ENCODE data around the gene QKI. TPM values are rescaled to one million over a fixed set of nuclear protein-coding genes. Genes with fewer than 3 reads are reported as not detected.

QKI gene
- total RNA-seq, 1 experiment from 2014 or later = 176 TPM

GRCh38 chr6:163489584-163489983 lies 75.1 kb downstream of the QKI start:
- Histone ChIP-seq H4K20me1 (ENCODE audit: control insufficient read depth, insufficient read depth, insufficient read length) (no peaks in the 10 kb centered on the region), H3K4me2 (ENCODE audit: insufficient read depth, insufficient read length, low read length) (no peak overlapping the region), H3K14ac (ENCODE audit: insufficient read depth, low read length) (no peak overlapping the region), H3K79me1 (ENCODE audit: insufficient read depth, low read depth, low read length, poor library complexity, severe bottlenecking) (peaks cover 3% of the 10 kb centered on the region), H3K79me2 (ENCODE audit: insufficient read depth, low read length) (peaks cover 25% of the 10 kb centered on the region; the same call in 1 of the 2 replicates), H3K27ac (ENCODE audit: insufficient read length, low read depth, low read length) (no peak overlapping the region), H3K23me2 (ENCODE audit: insufficient read length, low read depth, low read length, poor library complexity, severe bottlenecking) (no peaks in the 10 kb centered on the region), H2BK12ac (ENCODE audit: insufficient read length, low read depth, low read length) (no peak overlapping the region), H3K56ac (ENCODE audit: insufficient read length, low read depth, low read length) (no peak overlapping the region), H2BK5ac (ENCODE audit: insufficient read length, low read length) (no peak overlapping the region), H2AK5ac (ENCODE audit: insufficient read length, low read length) (no peak overlapping the region), H4K8ac (replicated peaks; ENCODE audit: insufficient read length, low read depth, low read length) (no peak overlapping the region), H3K4ac (ENCODE audit: low read depth, low read length) (no peak overlapping the region), H2BK15ac (ENCODE audit: low read depth, low read length) (no peak overlapping the region), H4K5ac (ENCODE audit: insufficient read length, low read depth, low read length) (no peak overlapping the region), H3K18ac (ENCODE audit: insufficient read length, low read depth, low read length) (no peak overlapping the region), H2BK120ac (ENCODE audit: low read depth, low read length, poor library complexity, severe bottlenecking) (no peak overlapping the region), H3K23ac (ENCODE audit: insufficient read length, low read depth, low read length) (no peak overlapping the region), H3K9me3 (ENCODE audit: control insufficient read depth, low read depth, low read length) (no peaks in the 10 kb centered on the region), H4K91ac (ENCODE audit: insufficient read length, low read depth, low read length) (no peak overlapping the region), H2AFZ (ENCODE audit: low read length) (no peak overlapping the region), H3K9ac (ENCODE audit: extremely low read depth, insufficient read length, low read length) (no peak overlapping the region), H3K4me1 (ENCODE audit: insufficient read depth, low read length) (peaks cover 2% of the 10 kb centered on the region; the same call in 1 of the 2 replicates), H3K27me3 (ENCODE audit: insufficient read depth, low read length) (no peaks in the 10 kb centered on the region), H2BK20ac (ENCODE audit: low read depth, low read length, poor library complexity, severe bottlenecking) (no peak overlapping the region), H3T11ph (ENCODE audit: low read length) (no peak overlapping the region)
- H3K4me3 Mint-ChIP-seq = no peak overlapping the region
- no peak overlapping the region for H3K27ac Mint-ChIP-seq
- peaks cover 34 to 47% of the 10 kb centered on the region in 2 experiments for H3K4me1 Mint-ChIP-seq
- TF ChIP-seq CTCF (conservative IDR thresholded peaks at IDR 0.05) = no peak
- no peaks in the 10 kb centered on the region for H3K9me3 Mint-ChIP-seq
- WGBS (ENCODE audit: extremely low coverage, insufficient read length, low lambda C conversion rate) = no CpG with 5 or more reads among the region's 1 CpG
- no peak for DNase-seq
- no peaks in the 10 kb centered on the region for H3K27me3 Mint-ChIP-seq (ENCODE audit: low read depth)
- H3K36me3 Mint-ChIP-seq (ENCODE audit: insufficient read depth in 1 of 3, low read depth in 3 of 3) = no peaks in the 10 kb centered on the region
